Memory B cell (primary cell): ENCODE data around the gene MPDZ.

ENCODE experiments used
- ATAC-seq: fragments of 150-1000 bp; cut with Tn5 transposase; 2 replicates; pipeline ENCODE4 v1.10.0; 2021; ENCODE audit warnings: low read depth, mild to moderate bottlenecking, moderate library complexity
- DNase-seq, 2 donors: peaks; one replicate each; pipeline ENCODE4 v3.0.0; 2022; ENCODE audit warnings: low spot score in 2 of 2
- H3K27ac Mint-ChIP-seq: one replicate; pipeline ENCODE4 v1.8.0; 2022; ENCODE audit warnings: mild to moderate bottlenecking, moderate library complexity, mixed read lengths
- H3K27me3 Mint-ChIP-seq: one replicate; pipeline ENCODE4 v1.8.0; 2022; ENCODE audit warnings: mixed read lengths
- H3K36me3 Mint-ChIP-seq: one replicate; pipeline ENCODE4 v1.8.0; 2022; ENCODE audit warnings: mild to moderate bottlenecking, mixed read lengths
- H3K4me1 Mint-ChIP-seq: one replicate; pipeline ENCODE4 v1.8.0; 2022; ENCODE audit warnings: mixed read lengths
- H3K4me3 Mint-ChIP-seq: one replicate; pipeline ENCODE4 v1.8.0; 2022; ENCODE audit warnings: mild to moderate bottlenecking, moderate library complexity, mixed read lengths
- H3K9me3 Mint-ChIP-seq: one replicate; pipeline ENCODE4 v1.8.0; 2022; ENCODE audit warnings: mixed read lengths

The MPDZ gene

GRCh38 chr9:13279284-13280141, at the start of gene MPDZ:
Gene MPDZ (minus strand): TSS chr9:13279692. CDS start chr9:13250315, 29,377 bp downstream.
- ATAC-seq (no peak), DNase-seq (no peak)
- Mint-ChIP-seq H3K9me3 (peaks cover 7% of the 10 kb centered on the region), H3K27me3 (peaks cover 4% of the 10 kb centered on the region), H3K4me1 (no peaks in the 10 kb centered on the region), H3K36me3 (no peaks in the 10 kb centered on the region), H3K27ac (no peak within 1 kb of the TSS), H3K4me3 (no peak within 1 kb of the TSS)

GRCh38 chr9:13324988-13325387, 45.5 kb upstream of the MPDZ start:
- no peaks in the 10 kb centered on the region for H3K27me3 Mint-ChIP-seq
- no peaks in the 10 kb centered on the region for H3K36me3 Mint-ChIP-seq
- peaks cover 2% of the 10 kb centered on the region for H3K9me3 Mint-ChIP-seq
- no peak overlapping the region for H3K27ac Mint-ChIP-seq
- ATAC-seq (no peak), DNase-seq (no peak)
- no peak overlapping the region for H3K4me3 Mint-ChIP-seq
- H3K4me1 Mint-ChIP-seq: no peaks in the 10 kb centered on the region

GRCh38 chr9:13322828-13323550, 43.5 kb upstream of the MPDZ start:
- Mint-ChIP-seq H3K4me1 (no peaks in the 10 kb centered on the region), H3K27me3 (no peaks in the 10 kb centered on the region), H3K36me3 (no peaks in the 10 kb centered on the region), H3K9me3 (peaks cover 4% of the 10 kb centered on the region), H3K4me3 (no peak overlapping the region), H3K27ac (no peak overlapping the region)
- DNase-seq: no peak
- ATAC-seq: no peak

GRCh38 chr9:13318027-13318426, 38.5 kb upstream of the MPDZ start:
- Mint-ChIP-seq H3K4me1 (no peaks in the 10 kb centered on the region), H3K27me3 (no peaks in the 10 kb centered on the region), H3K27ac (no peak overlapping the region), H3K4me3 (no peak overlapping the region), H3K9me3 (peaks cover 7% of the 10 kb centered on the region), H3K36me3 (no peaks in the 10 kb centered on the region)
- DNase-seq (no peak), ATAC-seq (no peak)

GRCh38 chr9:13296972-13297371, 17.5 kb upstream of the MPDZ start:
- Mint-ChIP-seq H3K27ac (no peak overlapping the region), H3K36me3 (no peaks in the 10 kb centered on the region), H3K4me1 (no peaks in the 10 kb centered on the region), H3K27me3 (no peaks in the 10 kb centered on the region), H3K9me3 (peaks cover 8% of the 10 kb centered on the region), H3K4me3 (no peak overlapping the region)
- no peak for DNase-seq
- ATAC-seq: no peak

GRCh38 chr9:13295556-13295955, 16.1 kb upstream of the MPDZ start:
- Mint-ChIP-seq H3K27me3 (no peaks in the 10 kb centered on the region), H3K4me3 (no peak overlapping the region), H3K4me1 (no peaks in the 10 kb centered on the region), H3K36me3 (no peaks in the 10 kb centered on the region), H3K27ac (no peak overlapping the region), H3K9me3 (peaks cover 8% of the 10 kb centered on the region)
- no peak for ATAC-seq
- DNase-seq: no peak

GRCh38 chr9:13292782-13293181, 13.3 kb upstream of the MPDZ start:
- ATAC-seq: no peak
- Mint-ChIP-seq H3K27ac (no peak overlapping the region), H3K27me3 (no peaks in the 10 kb centered on the region), H3K9me3 (peaks cover 7% of the 10 kb centered on the region), H3K36me3 (no peaks in the 10 kb centered on the region), H3K4me1 (no peaks in the 10 kb centered on the region), H3K4me3 (no peak overlapping the region)
- no peak for DNase-seq

- DNase-seq: no peak
- H3K27ac Mint-ChIP-seq: no peak overlapping the region
- H3K36me3 Mint-ChIP-seq: no peaks in the 10 kb centered on the region
- no peak for ATAC-seq
- H3K27me3 Mint-ChIP-seq: no peaks in the 10 kb centered on the region
- H3K4me1 Mint-ChIP-seq: no peaks in the 10 kb centered on the region
- H3K9me3 Mint-ChIP-seq: peaks cover 7% of the 10 kb centered on the region
- H3K4me3 Mint-ChIP-seq: no peak overlapping the region
Measured at GRCh38 chr9:13292158-13292557, 12.7 kb upstream of the MPDZ start.

- Mint-ChIP-seq H3K27ac (no peak overlapping the region), H3K4me3 (no peak overlapping the region)
- no peak for DNase-seq
Measured at GRCh38 chr9:13291718-13292117, 12.2 kb upstream of the MPDZ start.

GRCh38 chr9:13284011-13284410, 4.5 kb upstream of the MPDZ start:
- Mint-ChIP-seq H3K27me3 (no peaks in the 10 kb centered on the region), H3K27ac (no peak overlapping the region), H3K9me3 (peaks cover 1% of the 10 kb centered on the region), H3K4me1 (no peaks in the 10 kb centered on the region), H3K36me3 (no peaks in the 10 kb centered on the region), H3K4me3 (no peak overlapping the region)
- DNase-seq (no peak), ATAC-seq (no peak)

More at GRCh38 chr9:13291718-13292117, 12.2 kb upstream of the MPDZ start:
- no peak for ATAC-seq
- no peaks in the 10 kb centered on the region for H3K4me1 Mint-ChIP-seq
- H3K36me3 Mint-ChIP-seq: no peaks in the 10 kb centered on the region
- H3K9me3 Mint-ChIP-seq: peaks cover 5% of the 10 kb centered on the region
- no peaks in the 10 kb centered on the region for H3K27me3 Mint-ChIP-seq

- H3K4me1 Mint-ChIP-seq: no peaks in the 10 kb centered on the region
- H3K9me3 Mint-ChIP-seq: peaks cover 1% of the 10 kb centered on the region
- H3K27me3 Mint-ChIP-seq: no peaks in the 10 kb centered on the region
- no peaks in the 10 kb centered on the region for H3K36me3 Mint-ChIP-seq
- H3K4me3 Mint-ChIP-seq: no peak overlapping the region
- no peak overlapping the region for H3K27ac Mint-ChIP-seq
- ATAC-seq (no peak), DNase-seq (no peak)
Measured at GRCh38 chr9:13282998-13283397, 3.5 kb upstream of the MPDZ start.

- Mint-ChIP-seq H3K27me3 (peaks cover 4% of the 10 kb centered on the region), H3K4me3 (no peak overlapping the region), H3K27ac (no peak overlapping the region), H3K36me3 (no peaks in the 10 kb centered on the region), H3K9me3 (peaks cover 5% of the 10 kb centered on the region), H3K4me1 (no peaks in the 10 kb centered on the region)
- ATAC-seq: no peak
- no peak for DNase-seq
Measured at GRCh38 chr9:13281356-13282016, 2.0 kb upstream of the MPDZ start.

- Mint-ChIP-seq H3K9me3 (peaks cover 8% of the 10 kb centered on the region), H3K4me1 (no peaks in the 10 kb centered on the region), H3K36me3 (no peaks in the 10 kb centered on the region), H3K27ac (no peak overlapping the region), H3K27me3 (peaks cover 4% of the 10 kb centered on the region), H3K4me3 (no peak overlapping the region)
- no peak for DNase-seq
- no peak for ATAC-seq
Measured at GRCh38 chr9:13278368-13279246, 885 bp downstream of the MPDZ start.
